Jurkat, Clone E6-1 (cell line): ENCODE data around the gene SH3BP1.
"Not testable (repeated sequence)": the region's sequence is repeated elsewhere in the genome, so short reads cannot be mapped to it uniquely, and the experiment has no call there.

Experiments
- DNase-seq: peaks from one replicate; pipeline ENCODE4 v3.0.0-alpha.2; 2011; ENCODE audit warnings: low read depth, low spot score
- H3K4me3 ChIP-seq: 2 replicates; pipeline ENCODE4 v1.5.1; 2011; ENCODE audit warnings: mild to moderate bottlenecking, low read length, control low read depth, moderate library complexity

Gene SH3BP1

GRCh38 chr22:37690901-37691504 is 51.5 kb downstream of the SH3BP1 start:
- no peak overlapping the region for H3K4me3 ChIP-seq
- no peak for DNase-seq

GRCh38 chr22:37692627-37693285 is 53.3 kb downstream of the SH3BP1 start:
- DNase-seq = no peak

GRCh38 chr22:37694131-37694530 is 54.7 kb downstream of the SH3BP1 start:
- not testable (repeated sequence) for DNase-seq, H3K4me3 ChIP-seq

More at GRCh38 chr22:37692627-37693285, 53.3 kb downstream of the SH3BP1 start:
- H3K4me3 ChIP-seq = no peak overlapping the region

GRCh38 chr22:37696260-37696656 is 56.8 kb downstream of the SH3BP1 start:
- not testable (repeated sequence) for DNase-seq, H3K4me3 ChIP-seq

- H3K4me3 ChIP-seq = peak within 1 kb of the TSS; percentile 7; the same call in 1 of the 2 replicates
- peak; percentile 78 for DNase-seq
These were observed 57.4 kb downstream of the SH3BP1 start, which contains the start of gene TRIOBP for GRCh38 chr22:37696657-37697537. Gene TRIOBP, plus strand, starts transcription at chr22:37697048. Its CDS starts 4,318 bp downstream, at chr22:37701366.

- H3K4me3 ChIP-seq = no peak overlapping the region
- no peak for DNase-seq
These were observed 58.0 kb downstream of the SH3BP1 start for GRCh38 chr22:37697538-37697835.

- no peak for DNase-seq
- no peak overlapping the region for H3K4me3 ChIP-seq
These were observed 61.8 kb downstream of the SH3BP1 start for GRCh38 chr22:37701141-37701786.

GRCh38 chr22:37703906-37704305 is 64.4 kb downstream of the SH3BP1 start:
- no peak for DNase-seq
- no peak overlapping the region for H3K4me3 ChIP-seq

GRCh38 chr22:37704645-37705044 is 65.2 kb downstream of the SH3BP1 start:
- no peak overlapping the region for H3K4me3 ChIP-seq
- no peak for DNase-seq

- no peak overlapping the region for H3K4me3 ChIP-seq
- no peak for DNase-seq
These were observed 65.7 kb downstream of the SH3BP1 start for GRCh38 chr22:37705205-37705604.
